Glutamatergic neuron (in vitro differentiated cells): Measurements from ENCODE around the gene WDR91. TPM values are rescaled to one million over a fixed set of nuclear protein-coding genes. Genes with fewer than 3 reads are reported as not detected.

Experiments used
- DNase-seq: peaks from one replicate; pipeline ENCODE4 v3.0.0; 2022
- H3K27ac Mint-ChIP-seq: one replicate; pipeline ENCODE4 v1.8.0; 2020; ENCODE audit warnings: mild to moderate bottlenecking, mixed read lengths, inconsistent platforms; ENCODE audit not compliant: unreplicated experiment
- H3K27me3 Mint-ChIP-seq: one replicate; pipeline ENCODE4 v1.8.0; 2020; ENCODE audit warnings: mild to moderate bottlenecking, moderate library complexity, mixed read lengths, inconsistent platforms; ENCODE audit not compliant: unreplicated experiment
- H3K36me3 Mint-ChIP-seq: one replicate; pipeline ENCODE4 v1.8.0; 2020; ENCODE audit warnings: mild to moderate bottlenecking, mixed read lengths, inconsistent platforms; ENCODE audit not compliant: unreplicated experiment
- H3K4me1 Mint-ChIP-seq: one replicate; pipeline ENCODE4 v1.8.0; 2020; ENCODE audit warnings: mild to moderate bottlenecking, low read depth, mixed read lengths, inconsistent platforms; ENCODE audit not compliant: unreplicated experiment
- H3K4me3 Mint-ChIP-seq: one replicate; pipeline ENCODE4 v1.8.0; 2020; ENCODE audit warnings: mild to moderate bottlenecking, mixed read lengths, inconsistent platforms; ENCODE audit not compliant: unreplicated experiment
- H3K9me3 Mint-ChIP-seq: one replicate; pipeline ENCODE4 v1.8.0; 2020; ENCODE audit warnings: mild to moderate bottlenecking, moderate library complexity, mixed read lengths, inconsistent platforms; ENCODE audit not compliant: unreplicated experiment
- total RNA-seq: library from RNA; stranded (reverse); fragmentation: NEBNext Ultra II Directional; extraction: Animal tissue kit (Norgen Biotek cat#: 25700); gene quantifications from one replicate; pipeline ENCODE4 v1.2.1, GENCODE V29; 2021; ENCODE audit not compliant: unreplicated experiment
- TF ChIP-seq, protein P1 (sequence below): fragments of 200-600 bp; sonication (generic); IDR thresholded peaks from one replicate; pipeline ENCODE4 v1.5.0; 2021; ENCODE audit not compliant: partially characterized antibody, unreplicated experiment

The WDR91 gene
- total RNA-seq, 1 donor from 2014 or later = 24.5 TPM

GRCh38 chr7:135233570-135233969, 22.2 kb upstream of the WDR91 start, which contains the start of gene STRA8:
Gene STRA8 (plus strand): TSS chr7:135233838. CDS start chr7:135240525, 6,687 bp downstream.
- Mint-ChIP-seq H3K27me3 (peaks cover 4% of the 10 kb centered on the region), H3K9me3 (no peaks in the 10 kb centered on the region), H3K27ac (no peak within 1 kb of the TSS), H3K4me1 (no peaks in the 10 kb centered on the region), H3K36me3 (no peaks in the 10 kb centered on the region), H3K4me3 (no peak within 1 kb of the TSS)
- no peak for DNase-seq
- TF ChIP-seq, protein P1, sequence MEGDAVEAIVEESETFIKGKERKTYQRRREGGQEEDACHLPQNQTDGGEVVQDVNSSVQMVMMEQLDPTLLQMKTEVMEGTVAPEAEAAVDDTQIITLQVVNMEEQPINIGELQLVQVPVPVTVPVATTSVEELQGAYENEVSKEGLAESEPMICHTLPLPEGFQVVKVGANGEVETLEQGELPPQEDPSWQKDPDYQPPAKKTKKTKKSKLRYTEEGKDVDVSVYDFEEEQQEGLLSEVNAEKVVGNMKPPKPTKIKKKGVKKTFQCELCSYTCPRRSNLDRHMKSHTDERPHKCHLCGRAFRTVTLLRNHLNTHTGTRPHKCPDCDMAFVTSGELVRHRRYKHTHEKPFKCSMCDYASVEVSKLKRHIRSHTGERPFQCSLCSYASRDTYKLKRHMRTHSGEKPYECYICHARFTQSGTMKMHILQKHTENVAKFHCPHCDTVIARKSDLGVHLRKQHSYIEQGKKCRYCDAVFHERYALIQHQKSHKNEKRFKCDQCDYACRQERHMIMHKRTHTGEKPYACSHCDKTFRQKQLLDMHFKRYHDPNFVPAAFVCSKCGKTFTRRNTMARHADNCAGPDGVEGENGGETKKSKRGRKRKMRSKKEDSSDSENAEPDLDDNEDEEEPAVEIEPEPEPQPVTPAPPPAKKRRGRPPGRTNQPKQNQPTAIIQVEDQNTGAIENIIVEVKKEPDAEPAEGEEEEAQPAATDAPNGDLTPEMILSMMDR = no peak

DNA sequence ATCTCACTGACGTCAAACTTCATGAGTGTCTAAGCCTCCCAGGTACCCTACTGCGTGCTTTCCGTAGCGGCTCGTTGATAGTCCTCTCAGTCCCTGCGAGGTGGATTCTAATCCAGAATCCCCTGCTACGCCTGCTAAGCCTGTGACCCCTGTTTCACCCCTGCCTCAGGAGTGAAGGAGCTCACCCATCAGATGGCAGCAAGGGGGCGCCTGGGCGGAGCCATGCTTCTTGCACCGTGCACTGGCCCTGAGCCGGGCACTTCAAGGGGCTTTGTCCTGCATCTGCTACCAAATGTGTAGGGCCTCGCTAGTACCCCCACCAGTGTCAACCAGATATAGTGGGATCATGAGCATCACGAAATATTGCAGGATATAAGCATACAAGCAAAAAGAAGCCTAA, 21.4 kb upstream of the WDR91 start:
- Mint-ChIP-seq H3K27me3 (peaks cover 4% of the 10 kb centered on the region), H3K4me1 (no peaks in the 10 kb centered on the region), H3K4me3 (no peak overlapping the region), H3K36me3 (no peaks in the 10 kb centered on the region), H3K9me3 (no peaks in the 10 kb centered on the region), H3K27ac (no peak overlapping the region)
- TF ChIP-seq, protein P1 = peak; percentile 25
- peak; percentile 41 for DNase-seq

DNA sequence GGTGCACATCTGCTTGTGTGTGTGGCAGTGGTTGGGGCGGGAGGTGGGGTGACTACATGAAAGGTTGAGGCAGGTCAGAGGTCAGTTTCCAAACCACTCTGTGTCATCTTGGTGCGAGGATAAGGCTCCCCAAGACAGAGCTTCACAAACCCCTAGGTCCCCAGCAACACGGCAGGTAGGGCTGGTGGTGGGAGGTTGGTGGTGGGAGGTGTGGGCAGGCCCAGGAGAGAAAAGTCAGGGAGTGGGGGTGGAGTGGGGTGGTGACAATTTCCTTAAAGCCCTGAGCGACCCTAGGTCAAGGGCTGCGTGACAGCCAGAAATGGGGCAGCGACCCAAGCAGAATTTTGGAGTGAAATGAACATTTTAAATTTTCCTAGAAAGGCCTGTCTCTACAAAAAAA, 20.8 kb upstream of the WDR91 start:
- Mint-ChIP-seq H3K4me3 (no peak overlapping the region), H3K4me1 (no peaks in the 10 kb centered on the region), H3K27me3 (peaks cover 4% of the 10 kb centered on the region), H3K9me3 (no peaks in the 10 kb centered on the region), H3K36me3 (no peaks in the 10 kb centered on the region), H3K27ac (no peak overlapping the region)
- no peak for DNase-seq
- TF ChIP-seq, protein P1 = no peak

- peak overlapping the region; percentile 8 for H3K27ac Mint-ChIP-seq
- no peak overlapping the region for H3K4me3 Mint-ChIP-seq
- no peaks in the 10 kb centered on the region for H3K36me3 Mint-ChIP-seq
- TF ChIP-seq, protein P1 = no peak
- no peaks in the 10 kb centered on the region for H3K9me3 Mint-ChIP-seq
- DNase-seq = no peak
- peaks cover 4% of the 10 kb centered on the region for H3K27me3 Mint-ChIP-seq
- H3K4me1 Mint-ChIP-seq = no peaks in the 10 kb centered on the region
Observed at GRCh38 chr7:135231686-135232085, 20.4 kb upstream of the WDR91 start.

DNA sequence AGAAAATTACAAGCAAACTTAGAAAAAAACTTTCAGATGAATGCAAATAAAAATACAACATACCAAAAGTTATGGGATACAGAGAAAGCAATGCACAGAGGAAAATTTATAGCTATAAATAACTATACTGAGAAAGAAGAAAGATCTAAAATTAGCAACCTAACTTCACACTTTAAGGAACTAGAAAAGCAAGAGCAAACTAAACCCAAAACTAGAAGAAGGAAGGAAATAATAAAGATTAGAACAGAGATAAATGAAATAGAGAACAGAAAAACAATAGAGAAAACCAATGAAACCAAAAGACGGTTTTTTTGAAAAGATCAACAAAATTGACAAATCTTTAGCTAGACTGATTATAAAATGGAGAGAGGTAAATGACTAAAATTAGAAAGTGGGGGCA, 12.7 kb upstream of the WDR91 start:
- Mint-ChIP-seq H3K27ac (no peak overlapping the region), H3K4me3 (no peak overlapping the region), H3K27me3 (no peaks in the 10 kb centered on the region), H3K9me3 (peaks cover 2% of the 10 kb centered on the region), H3K4me1 (peaks cover 1% of the 10 kb centered on the region), H3K36me3 (no peaks in the 10 kb centered on the region)
- DNase-seq = no peak
- TF ChIP-seq, protein P1 = no peak
